GM19324 (cell line): ENCODE data around the gene YLPM1.

ENCODE experiments used
- ATAC-seq: cut with Tn5 transposase; IDR thresholded peaks from one replicate; pipeline ENCODE4 v1.9.1; 2021; ENCODE audit warnings: mild to moderate bottlenecking, moderate library complexity; ENCODE audit not compliant: unreplicated experiment, low FRiP score

Gene YLPM1

GRCh38 chr14:74865156-74865555 is 102.0 kb downstream of the YLPM1 start:
- ATAC-seq: no peak

GRCh38 chr14:74866708-74867389 is 103.7 kb downstream of the YLPM1 start:
- no peak for ATAC-seq

GRCh38 chr14:74867673-74868072 is 104.6 kb downstream of the YLPM1 start:
- no peak for ATAC-seq

GRCh38 chr14:74868739-74869138 is 105.6 kb downstream of the YLPM1 start:
- no peak for ATAC-seq

GRCh38 chr14:74871819-74872218 is 108.7 kb downstream of the YLPM1 start:
- no peak for ATAC-seq

GRCh38 chr14:74875204-74875603 is 112.1 kb downstream of the YLPM1 start:
- ATAC-seq: no peak

- ATAC-seq: no peak
Measured at GRCh38 chr14:74875941-74876913, 113.1 kb downstream of the YLPM1 start, which contains the start of gene PROX2. Gene PROX2 (minus strand): TSS chr14:74876145. CDS start chr14:74863834, 12,311 bp downstream.

GRCh38 chr14:74879427-74880182 is 116.5 kb downstream of the YLPM1 start:
- ATAC-seq: no peak

GRCh38 chr14:74881431-74882102 is 118.5 kb downstream of the YLPM1 start, which contains the start of gene DLST:
Gene DLST (plus strand): TSS chr14:74881916. CDS start chr14:74881954, 38 bp downstream.
- ATAC-seq: peak; percentile 92

GRCh38 chr14:74882103-74882920 is 119.2 kb downstream of the YLPM1 start:
- ATAC-seq: peak; percentile 47
